Superior temporal gyrus (tissue), 1 donor: ENCODE results near the gene ZFAND3.

Experiments
- DNase-seq: peaks from one replicate; pipeline ENCODE4 v3.0.0-alpha.2; 2016; ENCODE audit errors: extremely low spot score

Gene ZFAND3

GRCh38 chr6:37894585-37894984 is 75.1 kb downstream of the ZFAND3 start:
- no peak for DNase-seq

- DNase-seq = no peak
Observed at GRCh38 chr6:37897321-37897720, 77.8 kb downstream of the ZFAND3 start.

- no peak for DNase-seq
Observed at GRCh38 chr6:37897818-37898515, 78.4 kb downstream of the ZFAND3 start.

GRCh38 chr6:37903351-37904340 is 84.1 kb downstream of the ZFAND3 start:
- DNase-seq = no peak

- DNase-seq = no peak
Observed at GRCh38 chr6:37904590-37904989, 85.1 kb downstream of the ZFAND3 start.

GRCh38 chr6:37906121-37906520 is 86.6 kb downstream of the ZFAND3 start:
- no peak for DNase-seq

- DNase-seq = no peak
Observed at GRCh38 chr6:37910998-37911397, 91.5 kb downstream of the ZFAND3 start.

GRCh38 chr6:37913210-37913609 is 93.7 kb downstream of the ZFAND3 start:
- no peak for DNase-seq

- DNase-seq = no peak
Observed at GRCh38 chr6:37915463-37915862, 95.9 kb downstream of the ZFAND3 start.

GRCh38 chr6:37916149-37916548 is 96.6 kb downstream of the ZFAND3 start:
- no peak for DNase-seq

GRCh38 chr6:37916675-37917074 is 97.1 kb downstream of the ZFAND3 start:
- no peak for DNase-seq

GRCh38 chr6:37917566-37917965 is 98.0 kb downstream of the ZFAND3 start:
- DNase-seq = no peak

- no peak for DNase-seq
Observed at GRCh38 chr6:37919417-37920157, 100.1 kb downstream of the ZFAND3 start.

- no peak for DNase-seq
Observed at GRCh38 chr6:37920667-37921066, 101.1 kb downstream of the ZFAND3 start.

GRCh38 chr6:37922563-37922962 is 103.0 kb downstream of the ZFAND3 start:
- DNase-seq = no peak

- no peak for DNase-seq
Observed at GRCh38 chr6:37923514-37923913, 104.0 kb downstream of the ZFAND3 start.

GRCh38 chr6:37926661-37927060 is 107.1 kb downstream of the ZFAND3 start:
- no peak for DNase-seq

GRCh38 chr6:37928217-37928616 is 108.7 kb downstream of the ZFAND3 start:
- no peak for DNase-seq

GRCh38 chr6:37930288-37930971 is 110.9 kb downstream of the ZFAND3 start:
- DNase-seq = no peak

GRCh38 chr6:37931066-37931465 is 111.5 kb downstream of the ZFAND3 start:
- DNase-seq = no peak

- DNase-seq = no peak
Observed at GRCh38 chr6:37934276-37934675, 114.7 kb downstream of the ZFAND3 start.

GRCh38 chr6:37936150-37936549 is 116.6 kb downstream of the ZFAND3 start:
- no peak for DNase-seq
